NCI-H345 treated with DMSO at 0.1 percent for 48 hours (cell line): Measurements from ENCODE around the gene NHERF1.

Experiments used
- DNase-seq: peaks from one replicate; lab custom pipeline; 2025; ENCODE audit not compliant: unreplicated experiment; lab: John Stamatoyannopoulos, UW

Gene NHERF1

DNA sequence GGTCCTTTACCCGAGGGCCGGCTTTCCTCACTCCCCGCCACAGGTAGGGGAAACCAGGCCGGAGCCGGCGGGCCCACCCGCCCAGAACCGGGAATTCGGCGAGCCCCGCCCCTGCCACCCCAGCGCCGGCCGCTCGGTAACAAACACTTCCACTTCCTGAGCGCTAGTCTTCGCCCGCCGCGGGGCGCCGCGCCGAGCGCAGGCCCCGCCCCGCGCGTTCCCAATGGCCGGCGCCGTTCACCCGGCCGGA is 224 bp upstream of the NHERF1 start:
- no peak for DNase-seq

DNA sequence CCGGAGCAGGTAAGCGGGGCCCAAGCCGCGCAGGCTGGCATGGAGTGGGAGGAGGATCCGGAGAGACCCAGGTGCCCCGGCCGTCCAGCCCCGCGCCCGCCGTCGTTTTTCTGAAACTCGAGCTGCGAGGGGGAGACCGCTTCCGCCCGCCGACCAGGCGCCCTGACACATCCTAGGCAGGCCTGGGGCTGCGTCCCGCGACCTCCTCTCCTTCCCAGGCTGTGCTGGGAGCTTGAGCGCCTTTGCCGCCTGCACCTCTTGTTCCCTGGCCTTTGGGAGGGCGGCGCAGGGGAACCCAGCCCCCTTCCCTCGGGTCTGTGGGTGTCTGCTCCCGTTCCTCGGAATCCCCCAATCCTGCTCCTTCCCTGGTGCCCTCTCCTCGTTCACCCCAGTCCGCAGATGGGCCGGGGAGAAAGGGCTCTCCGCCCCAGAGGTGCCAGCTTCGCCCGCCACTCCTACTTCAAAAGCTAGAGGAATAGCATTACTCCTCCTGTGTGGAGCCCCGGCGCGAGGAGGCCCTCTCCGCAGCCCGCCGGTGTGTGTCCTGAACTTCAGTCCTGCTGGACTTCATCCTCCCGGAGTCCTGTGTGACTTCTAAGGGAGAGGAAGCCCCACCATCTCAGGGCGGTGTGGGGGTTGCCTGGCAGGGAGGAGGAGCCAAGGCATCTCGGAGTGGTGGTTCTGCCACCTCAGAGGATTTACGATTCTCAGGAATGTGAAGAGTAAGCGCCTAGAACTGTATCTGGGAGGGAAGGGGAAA is 1.0 kb downstream of the NHERF1 start:
- no peak for DNase-seq

DNA sequence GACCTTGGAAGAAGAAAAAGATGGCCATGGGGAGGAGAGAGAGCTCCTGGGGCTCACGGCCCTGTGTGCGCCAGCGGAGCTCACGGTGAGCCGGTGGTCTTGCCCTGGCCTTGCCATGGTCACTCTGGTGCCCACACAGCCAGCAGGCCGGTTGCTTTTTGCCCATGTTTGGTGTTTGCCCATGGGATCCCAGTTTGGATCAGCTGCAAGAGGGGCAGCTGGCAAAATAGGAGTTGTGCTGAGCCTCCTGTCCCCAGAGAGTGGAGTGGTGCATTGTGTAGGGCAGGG is 1.6 kb downstream of the NHERF1 start:
- no peak for DNase-seq

DNA sequence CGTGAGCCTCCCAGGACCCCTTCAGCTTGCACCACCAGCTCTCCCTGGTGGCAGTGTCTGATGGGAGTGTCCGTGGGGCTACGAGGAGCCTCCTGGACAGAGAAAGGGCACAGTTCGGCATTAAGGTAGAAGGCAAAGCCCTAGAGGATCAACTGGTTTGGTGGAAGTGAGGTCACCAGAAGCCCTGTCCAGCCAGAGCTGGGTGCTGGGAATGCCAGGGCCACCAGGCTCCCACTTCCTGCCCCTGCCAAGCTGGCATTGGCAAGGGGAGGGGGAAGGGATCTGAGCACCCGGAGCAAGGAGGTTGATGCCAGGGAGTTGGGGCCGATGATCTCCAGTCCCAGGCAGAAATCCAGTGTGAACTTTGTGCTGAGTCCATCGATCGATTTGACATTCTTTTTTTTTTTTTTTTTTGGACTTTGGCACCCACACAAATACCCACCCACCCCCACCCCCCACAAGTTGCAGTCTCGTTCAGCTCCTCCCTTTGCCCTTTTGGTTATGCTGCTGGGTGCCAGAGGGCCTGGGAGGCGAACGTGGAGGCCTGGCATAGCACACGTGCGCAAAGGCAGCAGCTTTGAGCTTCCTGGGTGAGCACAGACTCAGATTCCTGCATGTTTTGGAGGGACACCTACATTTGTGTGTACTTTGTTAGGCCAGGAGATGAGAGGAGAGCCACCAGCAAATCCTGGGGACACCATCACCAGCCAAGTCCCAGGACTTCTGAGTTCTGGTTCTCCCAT is 2.1 kb downstream of the NHERF1 start:
- no peak for DNase-seq

DNA sequence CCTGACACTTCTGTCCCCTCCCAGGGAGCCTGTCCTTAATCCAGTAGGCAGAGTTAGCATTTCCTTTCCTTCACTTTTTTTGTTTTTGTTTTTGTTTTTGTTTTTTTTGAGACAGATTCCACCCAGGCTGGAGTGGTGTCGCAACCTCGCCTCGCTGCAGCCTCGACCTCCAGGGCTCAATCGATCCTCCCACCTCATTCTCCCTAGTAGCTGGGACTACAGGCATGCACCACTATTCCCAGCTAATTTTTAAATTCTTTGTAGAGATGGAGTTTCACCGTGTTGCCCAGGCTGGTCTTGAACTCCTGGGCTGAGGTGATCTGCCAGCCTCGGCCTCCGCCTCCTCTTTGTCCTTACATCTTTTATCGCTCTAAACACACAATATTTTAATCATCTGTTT is 4.0 kb downstream of the NHERF1 start:
- no peak for DNase-seq

DNA sequence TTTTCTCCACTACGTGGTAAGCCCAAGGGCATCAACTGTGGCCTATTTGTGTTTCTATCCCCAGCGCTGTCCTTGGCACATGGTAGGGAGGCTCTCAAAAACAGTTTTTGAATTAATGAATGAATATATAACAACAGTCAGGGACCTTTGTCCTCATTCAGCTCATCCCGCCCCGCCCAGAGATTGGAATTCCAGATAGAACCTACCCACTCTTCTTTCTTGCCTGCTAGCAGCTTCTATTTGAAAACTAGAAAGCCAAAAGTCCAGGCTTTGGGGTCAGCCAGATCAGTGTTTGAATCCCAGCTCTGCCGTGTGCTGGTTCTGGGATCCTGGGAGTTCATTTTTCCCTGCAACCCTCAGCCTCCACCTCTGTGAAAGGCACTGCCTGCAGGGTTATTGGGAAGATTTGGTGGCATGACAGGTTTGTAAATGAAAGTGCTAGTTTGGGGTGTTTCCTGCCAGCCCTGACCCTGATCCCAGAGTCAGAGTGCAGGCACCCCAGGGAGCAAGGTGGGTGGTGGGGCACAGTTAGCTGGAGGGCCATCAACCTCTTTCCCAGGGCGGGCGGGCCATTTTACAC is 4.5 kb downstream of the NHERF1 start:
- DNase-seq = no peak

DNA sequence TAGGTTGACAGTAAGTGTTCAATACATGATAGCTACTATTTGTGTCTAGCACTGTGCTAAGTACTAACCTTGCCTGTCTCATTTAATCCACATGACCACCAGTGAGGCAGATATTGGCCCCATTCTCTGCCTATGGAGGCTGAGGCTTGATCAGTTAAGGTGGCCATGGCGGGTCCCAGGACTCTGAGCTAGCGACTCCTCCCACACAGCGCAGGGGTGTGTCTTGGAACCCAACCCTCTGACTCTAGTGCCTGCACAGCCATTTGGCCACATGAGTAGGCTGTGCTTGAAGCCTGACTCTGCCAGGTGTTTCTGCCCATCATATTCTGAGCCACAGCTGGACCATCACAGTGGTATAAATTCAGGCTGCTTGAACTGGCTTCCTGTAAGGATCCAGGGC is 6.4 kb downstream of the NHERF1 start:
- no peak for DNase-seq

DNA sequence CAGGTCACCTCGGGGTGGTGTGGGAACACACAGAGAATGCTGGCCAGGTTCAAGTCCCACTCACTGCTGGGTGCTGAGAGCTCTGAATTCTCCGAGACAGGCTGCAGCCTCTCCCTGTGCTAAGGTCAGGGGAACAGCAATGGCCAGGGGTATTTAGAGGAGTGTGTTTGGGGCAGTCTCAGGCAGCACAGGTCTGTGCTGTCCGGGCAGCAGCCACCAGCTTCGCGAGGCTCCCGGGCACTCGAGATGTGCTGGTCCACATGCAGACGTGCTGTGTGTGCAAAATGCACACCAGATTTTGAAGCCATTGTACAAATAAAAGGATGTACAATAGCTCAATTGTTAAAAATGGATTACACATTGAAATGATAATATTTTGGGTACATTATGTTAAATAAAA is 7.1 kb downstream of the NHERF1 start:
- no peak for DNase-seq

DNA sequence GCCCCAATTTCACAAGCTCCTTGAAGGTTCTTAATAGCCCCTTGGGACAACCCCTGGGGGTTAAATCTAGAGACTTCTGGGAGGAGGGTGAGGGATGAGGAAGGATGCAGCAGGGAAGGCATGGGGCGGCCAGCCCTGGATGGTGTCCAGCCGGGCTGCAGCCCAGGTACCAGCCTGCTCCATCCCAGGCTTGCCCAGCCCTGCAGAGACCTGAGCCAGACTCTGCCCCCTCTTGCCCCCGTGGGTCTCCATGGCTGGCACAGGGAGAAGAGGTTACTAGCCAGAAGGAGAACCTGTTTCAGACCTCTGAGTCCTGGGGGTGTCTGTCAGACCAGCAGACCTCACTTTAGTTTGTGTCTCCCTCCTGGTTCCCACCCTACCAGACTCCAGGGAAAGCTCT is 8.5 kb downstream of the NHERF1 start:
- no peak for DNase-seq

DNA sequence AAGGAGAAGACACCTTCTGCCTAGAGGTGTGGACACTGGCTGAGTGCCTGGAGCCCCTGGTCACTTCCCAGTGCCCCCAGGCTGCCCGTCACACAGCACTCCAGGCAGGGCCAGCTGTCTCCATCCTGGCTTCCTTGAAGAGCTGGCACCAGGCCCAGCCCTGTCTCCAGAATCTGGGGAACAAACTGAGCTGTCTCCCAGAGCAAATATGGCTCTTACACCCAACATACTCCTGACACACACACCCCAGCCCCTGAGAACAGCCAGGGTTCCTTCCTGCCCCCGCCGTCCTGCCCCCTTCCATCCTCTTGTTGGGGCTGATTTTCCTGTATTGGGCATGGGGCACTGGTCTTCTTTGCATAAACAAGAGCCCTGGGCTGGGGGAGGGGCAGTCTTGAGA is 9.1 kb downstream of the NHERF1 start:
- no peak for DNase-seq

DNA sequence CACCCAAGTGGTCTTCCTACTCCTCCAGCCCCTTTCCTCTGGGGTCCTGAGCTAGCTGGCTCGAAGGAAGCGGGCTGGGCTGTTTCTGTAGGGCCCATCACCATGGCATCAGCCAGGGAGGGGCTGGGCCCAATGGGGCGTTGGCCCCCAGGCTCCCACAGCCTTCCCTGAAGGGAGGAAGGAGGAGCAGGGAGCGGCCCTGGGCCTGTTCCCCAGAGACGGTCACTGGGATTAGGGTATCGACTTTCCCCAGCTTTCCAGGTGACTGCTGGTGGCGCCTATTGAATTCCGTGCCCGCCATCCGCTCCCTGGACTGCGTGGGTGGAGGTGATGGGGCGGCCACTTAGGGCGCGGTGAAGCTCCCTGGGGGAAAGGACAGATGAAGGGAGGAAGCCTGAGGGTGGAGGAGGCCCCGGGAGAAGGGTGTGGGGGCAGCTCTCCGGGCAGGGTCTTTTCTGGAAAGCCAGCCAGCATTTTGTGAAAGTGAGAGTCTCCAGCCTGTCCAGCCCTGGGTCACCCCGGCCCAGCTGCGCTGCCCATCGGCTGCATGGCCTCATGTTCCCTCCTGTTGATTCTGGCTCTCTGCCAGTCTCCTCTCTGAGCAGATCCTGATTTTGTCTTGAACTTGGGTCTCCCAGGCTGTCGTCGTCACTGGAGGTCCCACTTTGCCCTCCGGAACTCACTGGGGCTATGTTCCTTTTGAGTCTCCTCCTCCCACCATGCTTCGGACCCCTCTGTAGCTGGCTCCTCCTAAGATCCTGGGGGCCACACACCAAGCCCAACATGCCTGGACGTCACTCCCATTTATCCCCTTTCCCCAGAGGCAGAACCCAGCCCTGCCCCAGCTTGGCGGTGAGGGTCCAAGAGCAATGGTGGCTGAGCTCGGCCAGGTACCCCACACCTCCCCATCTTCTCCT is 9.8 kb downstream of the NHERF1 start:
- no peak for DNase-seq

DNA sequence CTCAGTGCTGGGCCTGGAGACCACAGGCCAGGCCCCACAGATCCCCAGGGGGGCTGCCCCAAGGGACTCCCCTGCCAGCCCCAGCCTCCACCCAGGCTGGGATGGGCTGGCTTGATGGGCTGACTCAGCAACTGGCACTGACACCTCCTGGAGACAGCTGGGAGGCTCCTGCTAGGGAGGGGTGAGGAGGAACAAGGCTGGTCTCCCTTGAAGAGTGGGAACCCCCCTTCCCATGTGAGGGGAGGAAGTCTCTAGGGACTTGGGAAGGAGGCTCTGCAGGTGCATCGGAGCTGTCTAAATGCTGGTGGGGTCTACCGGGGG is 10.4 kb downstream of the NHERF1 start:
- no peak for DNase-seq

DNA sequence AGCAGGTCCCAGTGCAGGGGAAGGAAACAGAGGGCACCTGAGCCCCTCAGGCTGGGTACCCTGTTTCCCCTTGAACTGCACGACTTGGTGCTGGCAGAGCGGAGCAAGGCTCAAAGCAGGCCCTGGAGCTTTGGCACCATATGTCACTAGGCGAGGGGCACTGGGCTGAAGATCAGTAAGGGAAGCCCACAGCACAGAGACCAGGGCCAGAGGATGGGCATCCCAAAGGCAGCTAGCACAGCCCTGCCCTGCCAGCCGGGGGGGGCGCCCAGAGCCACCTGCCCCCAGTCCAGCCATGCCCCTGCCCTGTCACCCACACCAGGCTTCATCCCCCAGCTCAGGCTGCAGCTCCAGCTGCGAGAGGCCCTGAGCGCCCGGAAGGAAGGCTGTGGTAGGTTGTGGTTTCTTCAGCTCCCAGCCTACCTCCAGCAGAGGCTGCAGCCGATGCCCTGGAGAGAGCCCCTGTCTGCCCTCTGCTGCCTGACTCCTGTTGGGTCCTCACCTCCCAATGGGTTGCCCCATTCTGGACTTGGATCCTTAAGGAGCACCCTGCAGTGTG is 10.9 kb downstream of the NHERF1 start:
- no peak for DNase-seq

DNA sequence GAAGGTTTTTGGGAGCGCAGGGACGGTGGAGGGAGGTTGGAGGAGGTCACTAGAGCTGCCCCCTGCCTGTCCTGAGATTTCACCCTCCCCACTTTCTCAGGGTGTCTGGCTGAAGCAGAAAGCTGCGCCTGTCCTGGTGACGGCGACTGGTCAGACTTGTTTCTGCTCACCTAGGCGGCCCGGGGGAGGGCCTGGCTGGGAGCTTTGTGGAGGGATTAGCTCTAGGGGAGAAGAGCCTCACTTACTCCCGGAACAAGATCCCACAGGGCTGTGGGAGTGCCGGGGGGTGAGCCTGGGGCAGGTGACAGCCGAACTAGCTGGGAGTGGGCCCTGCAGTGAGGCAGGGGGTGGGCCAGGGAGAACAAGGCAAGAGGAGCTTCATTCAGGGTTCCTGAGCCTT is 11.5 kb downstream of the NHERF1 start:
- DNase-seq = no peak

DNA sequence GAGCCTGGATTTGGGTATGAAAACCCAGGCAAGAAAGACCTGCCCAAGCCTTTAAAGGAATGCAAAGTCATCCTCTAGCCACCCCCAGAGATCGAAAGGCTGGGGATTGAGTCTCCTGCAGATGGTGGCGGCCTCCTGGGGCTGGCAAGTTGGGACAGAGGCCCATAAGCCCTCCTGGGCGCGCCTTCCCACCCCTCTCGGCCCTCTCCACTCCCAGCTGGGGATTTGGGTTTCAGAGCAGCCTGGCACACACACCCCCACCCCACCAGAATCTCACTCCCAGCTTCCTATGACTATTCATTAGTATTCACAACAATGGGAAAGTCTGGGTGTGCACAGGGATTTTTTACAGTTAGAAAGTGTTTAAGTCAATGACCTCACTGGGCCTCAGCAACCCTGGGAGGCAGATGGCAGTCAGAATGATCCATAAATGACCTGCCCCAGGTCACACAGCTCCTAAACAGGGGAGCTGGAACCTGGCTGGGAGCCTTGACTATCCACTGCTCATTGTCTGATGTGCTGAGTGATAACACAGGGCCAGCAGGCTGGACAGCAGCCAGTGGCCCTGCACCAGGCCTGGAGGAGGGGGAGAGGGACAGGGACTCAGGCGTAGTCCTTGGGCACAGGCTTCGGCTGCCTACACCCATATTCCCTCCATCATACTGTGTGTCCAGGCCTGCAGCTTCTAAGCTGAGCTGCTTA is 12.1 kb downstream of the NHERF1 start:
- no peak for DNase-seq

DNA sequence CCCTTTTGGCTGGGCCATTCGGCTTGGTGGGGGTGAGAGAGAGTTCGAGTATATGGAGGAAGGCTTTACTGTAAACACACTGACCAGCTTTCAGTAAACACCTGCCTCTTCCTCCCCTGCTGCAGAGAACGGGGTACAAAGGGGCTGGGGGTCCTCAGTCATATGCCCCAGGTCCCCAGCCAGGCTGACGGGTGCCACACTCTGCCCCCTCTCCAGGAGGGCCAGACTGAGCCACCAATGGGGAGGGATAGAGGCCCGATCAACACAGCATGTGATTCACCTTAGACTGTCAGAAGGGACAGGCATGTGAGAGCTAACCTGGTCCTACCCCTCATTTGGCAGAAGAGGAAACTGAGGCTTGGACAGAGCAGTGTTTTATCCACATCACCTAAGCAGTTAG is 13.0 kb downstream of the NHERF1 start:
- DNase-seq = no peak

DNA sequence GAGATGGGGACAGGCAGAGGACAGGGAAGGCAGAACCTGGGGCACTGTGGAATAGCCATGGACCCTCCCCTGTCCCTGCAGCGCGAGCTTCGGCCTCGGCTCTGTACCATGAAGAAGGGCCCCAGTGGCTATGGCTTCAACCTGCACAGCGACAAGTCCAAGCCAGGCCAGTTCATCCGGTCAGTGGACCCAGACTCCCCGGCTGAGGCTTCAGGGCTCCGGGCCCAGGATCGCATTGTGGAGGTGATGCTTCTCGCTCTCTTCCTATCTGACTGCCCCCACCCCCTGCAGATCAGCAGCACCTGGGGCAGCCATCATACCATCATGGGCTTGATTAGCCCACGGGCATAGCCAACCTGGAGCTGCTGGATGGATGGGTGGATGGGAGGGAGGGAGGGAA is 13.5 kb downstream of the NHERF1 start:
- DNase-seq = no peak

DNA sequence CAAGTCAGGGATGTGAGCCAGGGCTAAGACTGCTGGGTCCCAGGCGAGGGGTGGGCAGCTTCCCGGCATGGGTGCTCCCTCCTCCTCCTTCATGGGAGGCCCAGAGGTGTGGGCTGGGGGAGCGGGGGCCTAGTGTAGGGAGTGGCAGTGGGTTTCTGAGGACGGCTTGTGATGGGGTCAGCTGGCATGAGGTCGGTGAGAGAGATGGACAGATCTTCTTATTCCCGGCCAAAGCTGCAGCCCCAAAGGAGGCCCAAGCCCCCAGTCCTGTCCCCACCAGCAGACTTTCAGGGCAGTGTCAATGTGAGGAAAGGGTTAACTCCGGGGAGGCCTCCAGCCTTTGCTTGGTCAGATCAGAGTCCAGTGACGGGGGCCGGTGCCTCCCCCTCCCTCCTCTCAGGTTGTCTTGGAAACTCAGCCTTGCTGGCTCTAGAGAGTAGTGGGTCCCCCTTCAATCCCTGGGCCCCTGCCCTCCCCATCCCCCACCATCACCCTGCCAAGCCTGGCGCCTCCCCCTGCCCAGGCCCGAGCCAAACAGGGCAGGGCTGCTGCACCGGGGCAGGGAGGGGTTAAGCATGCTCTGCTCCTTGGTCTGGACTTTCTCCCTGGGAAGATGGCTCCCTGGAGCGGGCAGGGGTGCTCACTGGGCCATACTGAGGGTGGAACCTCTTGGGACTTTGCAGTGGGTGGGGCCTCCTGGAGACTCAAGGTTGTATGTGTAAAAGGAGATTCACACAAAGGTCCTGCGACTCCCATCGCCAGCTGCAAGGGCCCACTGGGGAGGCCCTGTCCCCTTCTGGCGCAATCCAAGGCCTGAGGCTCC is 15.3 kb downstream of the NHERF1 start:
- no peak for DNase-seq

DNA sequence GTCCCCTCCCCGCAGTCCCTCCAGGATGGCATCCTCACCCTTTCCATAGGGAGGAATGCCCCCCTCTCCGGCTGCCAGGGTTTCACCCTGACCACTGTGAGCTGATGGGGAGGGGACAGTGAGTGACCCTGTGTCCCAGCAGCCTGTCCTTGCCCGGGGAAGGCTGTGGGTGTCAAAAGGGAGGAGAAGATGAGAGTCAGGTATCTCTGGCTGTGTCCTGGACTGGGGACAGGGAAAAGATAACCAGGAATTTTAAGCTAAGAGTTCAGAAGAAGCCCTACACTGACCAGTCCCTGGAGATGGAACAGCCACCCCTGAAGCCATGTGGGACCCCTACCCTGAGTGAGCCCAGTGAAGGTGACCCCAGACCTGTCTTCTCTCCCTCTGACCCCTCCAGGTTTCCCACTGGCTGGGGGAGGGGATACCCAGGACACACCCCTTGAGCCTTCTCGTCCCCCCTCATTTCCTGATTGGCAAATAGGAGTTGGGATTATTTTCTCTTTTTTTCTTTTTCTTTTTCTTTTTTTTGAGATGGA is 16.4 kb downstream of the NHERF1 start:
- DNase-seq = no peak

DNA sequence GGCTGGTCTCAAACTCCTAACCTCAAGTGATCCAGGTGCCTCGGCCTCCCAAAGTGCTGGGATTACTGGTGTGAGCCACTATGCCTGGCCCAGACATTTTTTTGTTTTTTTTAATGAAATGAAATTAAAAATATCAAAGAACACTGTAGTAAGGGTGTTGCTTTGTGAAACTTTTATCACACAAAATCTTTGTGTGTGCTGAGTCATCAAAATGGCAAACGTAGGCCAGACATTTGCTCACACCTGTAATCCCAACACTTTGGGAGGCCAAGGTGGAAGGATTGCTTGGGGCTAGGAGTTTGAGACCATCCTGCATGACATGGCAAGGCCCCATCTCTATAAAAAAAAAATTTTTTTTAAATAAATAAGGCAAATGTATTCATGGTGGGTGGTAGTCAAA is 18.0 kb downstream of the NHERF1 start:
- no peak for DNase-seq
